GM18861 (cell line): ENCODE results near the gene DNAAF5.

Source experiments
- ATAC-seq: cut with Tn5 transposase; IDR thresholded peaks from one replicate; pipeline ENCODE4 v1.9.1; 2021; ENCODE audit not compliant: unreplicated experiment

DNAAF5 gene

GRCh38 chr7:706721-707120 is 19.8 kb upstream of the DNAAF5 start:
- no peak for ATAC-seq

GRCh38 chr7:707296-708000 is 19.1 kb upstream of the DNAAF5 start:
- no peak for ATAC-seq

- ATAC-seq, result no peak
These were observed 16.3 kb upstream of the DNAAF5 start for GRCh38 chr7:710161-710560.

- ATAC-seq, result no peak
These were observed 15.2 kb upstream of the DNAAF5 start for GRCh38 chr7:711093-711921.

DNA sequence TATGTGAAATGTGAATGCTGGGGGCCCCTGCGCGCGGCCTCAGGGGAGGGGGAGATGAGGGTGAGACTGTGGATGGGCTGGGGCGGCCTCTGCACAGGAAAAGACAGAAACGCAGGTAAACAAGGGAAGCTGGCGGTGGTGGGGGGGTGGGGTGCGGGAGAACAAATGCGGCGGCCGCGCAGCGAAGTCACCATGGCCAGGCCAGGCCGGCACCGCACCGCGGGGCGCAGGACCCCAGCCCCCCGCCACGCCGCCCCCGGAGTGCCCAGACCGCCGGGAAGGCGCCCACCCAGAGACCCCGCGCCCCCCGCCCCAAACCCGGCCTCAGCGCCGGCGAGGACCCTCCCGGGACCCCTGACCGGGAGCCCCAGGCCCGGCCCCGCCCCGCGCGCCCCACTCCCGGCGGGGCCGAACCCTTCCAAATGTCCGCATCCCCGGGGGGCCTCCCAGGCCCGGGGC is 14.5 kb upstream of the DNAAF5 start:
- ATAC-seq, result no peak

GRCh38 chr7:712381-713138 is 13.9 kb upstream of the DNAAF5 start:
- ATAC-seq, result no peak

GRCh38 chr7:713139-713457 is 13.4 kb upstream of the DNAAF5 start:
- no peak for ATAC-seq

- ATAC-seq, result no peak
These were observed 12.8 kb upstream of the DNAAF5 start for GRCh38 chr7:713488-714230.

- ATAC-seq, result no peak
These were observed 12.2 kb upstream of the DNAAF5 start for GRCh38 chr7:714251-714671.

DNA sequence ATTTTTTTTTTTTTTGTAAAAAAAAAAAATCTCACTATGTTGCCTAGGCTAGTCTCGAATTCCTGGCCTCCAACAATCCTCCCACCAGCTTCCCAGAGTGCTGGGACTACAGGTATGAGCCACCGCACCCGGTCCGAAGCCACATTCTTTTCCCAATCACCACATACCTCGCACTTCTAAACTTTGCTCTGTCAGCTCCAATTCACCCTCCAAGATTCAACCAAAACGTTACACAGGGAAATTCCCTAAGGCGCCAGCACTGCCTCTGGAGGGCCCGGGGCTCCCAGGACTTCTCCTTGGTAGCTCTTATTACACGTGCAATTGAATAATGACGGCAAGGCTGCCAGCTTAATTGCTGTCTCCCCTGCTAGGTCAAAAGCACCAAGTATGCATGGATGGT is 10.3 kb upstream of the DNAAF5 start:
- no peak for ATAC-seq

DNA sequence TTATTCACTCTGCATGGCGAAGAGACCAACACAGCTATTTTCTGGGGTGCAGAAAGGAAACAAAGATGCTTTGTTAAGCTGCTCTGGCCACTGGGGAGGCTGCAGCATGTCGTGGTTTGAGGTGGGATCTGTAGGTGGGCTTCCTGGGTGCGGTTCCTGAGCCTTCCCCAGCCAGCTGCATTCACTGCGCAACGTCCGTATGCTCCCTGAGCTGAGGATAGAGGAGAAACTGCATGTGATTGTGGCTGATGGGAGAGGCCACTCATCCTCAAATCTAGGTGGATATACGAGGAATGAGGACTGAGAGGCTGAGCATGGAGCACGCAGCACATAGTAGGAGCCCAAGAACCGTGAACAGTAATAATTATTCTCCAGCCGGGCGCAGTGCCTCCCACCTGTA is 9.9 kb upstream of the DNAAF5 start:
- no peak for ATAC-seq

GRCh38 chr7:721619-722248 is 4.8 kb upstream of the DNAAF5 start:
- no peak for ATAC-seq

DNA sequence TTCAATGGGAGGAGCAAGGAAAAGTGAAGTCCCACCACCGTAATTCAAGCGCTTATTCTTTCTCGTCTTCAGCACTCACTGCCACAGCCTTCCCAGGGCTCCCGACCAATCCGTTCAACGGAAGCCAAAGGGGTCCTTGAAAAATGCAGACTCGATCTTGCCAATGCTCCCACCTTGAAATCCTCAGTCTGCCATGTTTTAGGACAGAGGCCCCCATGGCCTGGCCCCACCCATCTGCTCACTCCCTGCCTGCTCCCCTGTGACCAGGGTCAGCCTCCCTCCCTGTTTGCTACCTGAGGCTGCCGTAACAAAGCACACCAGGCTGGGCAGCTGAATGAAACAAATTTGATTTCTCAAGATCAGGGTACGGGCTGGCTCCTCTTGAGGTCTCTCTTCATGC is 3.0 kb upstream of the DNAAF5 start:
- ATAC-seq, result no peak

DNA sequence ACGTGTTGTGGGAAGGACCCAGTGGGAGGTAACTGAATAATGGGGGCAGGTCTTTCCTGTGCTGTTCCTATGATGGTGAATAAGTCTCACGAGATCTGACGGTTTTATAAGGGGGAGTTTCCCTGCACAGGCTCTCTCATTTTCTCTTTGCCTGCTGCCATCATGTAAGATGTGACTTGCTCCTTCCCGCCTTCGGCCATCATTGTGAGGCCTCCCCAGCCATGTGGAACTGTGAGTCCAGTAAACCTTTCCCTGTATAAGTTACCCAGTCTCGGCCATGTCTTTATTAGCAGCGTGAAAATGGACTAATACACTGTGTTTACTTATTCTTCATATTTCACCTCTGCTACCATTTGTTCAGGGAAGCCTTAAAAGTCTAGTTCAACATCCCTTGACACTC is 2.2 kb upstream of the DNAAF5 start:
- ATAC-seq, result no peak

DNA sequence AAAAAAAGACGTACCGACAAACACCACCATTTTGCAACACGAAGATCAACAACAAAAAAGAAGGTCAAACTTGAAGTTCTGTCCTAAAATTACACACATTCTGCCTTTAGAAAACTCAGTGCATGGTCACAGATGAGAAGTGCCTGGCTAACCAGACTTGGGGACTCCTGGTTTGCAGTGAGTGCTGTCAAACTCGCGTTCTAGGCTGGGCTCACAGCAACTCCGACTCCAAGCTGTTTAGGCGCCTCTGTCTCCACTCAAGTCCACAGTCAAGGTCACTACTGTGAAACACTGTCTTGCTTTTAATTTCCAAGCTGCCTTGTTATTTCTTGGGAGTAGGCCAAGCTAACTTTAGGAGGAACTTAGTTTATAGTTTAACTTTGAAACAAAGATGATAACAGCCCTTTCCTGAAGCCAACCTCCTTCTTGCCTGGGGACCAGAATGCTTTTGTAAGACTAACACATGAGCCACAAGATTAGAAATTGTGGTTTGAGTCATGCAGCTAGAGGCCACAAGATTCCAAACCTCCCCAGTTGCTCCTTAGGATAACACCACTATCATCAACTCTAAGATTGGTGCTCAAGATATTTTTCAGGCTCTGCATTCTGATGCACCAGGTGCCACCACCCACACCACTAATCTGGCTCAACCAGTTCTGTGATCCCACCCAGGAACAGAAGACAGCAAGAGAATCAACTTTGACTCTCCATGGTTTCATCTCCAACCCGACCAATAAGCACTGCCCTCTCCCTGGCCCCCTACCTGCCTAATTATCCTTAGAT is 1.1 kb upstream of the DNAAF5 start:
- no peak for ATAC-seq

DNA sequence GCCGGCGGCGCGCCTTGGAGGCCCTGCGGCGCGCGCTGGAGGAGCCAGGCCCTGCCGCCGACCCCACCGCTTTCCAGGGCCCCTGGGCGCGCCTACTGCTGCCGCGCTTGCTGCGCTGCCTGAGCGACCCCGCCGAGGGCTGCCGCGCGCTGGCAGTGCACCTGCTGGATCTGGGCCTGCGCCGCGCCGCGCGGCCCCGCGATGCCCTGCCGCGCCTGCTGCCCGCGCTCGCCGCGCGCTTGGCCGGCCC is 280 bp downstream of the DNAAF5 start:
- ATAC-seq, result no peak

DNA sequence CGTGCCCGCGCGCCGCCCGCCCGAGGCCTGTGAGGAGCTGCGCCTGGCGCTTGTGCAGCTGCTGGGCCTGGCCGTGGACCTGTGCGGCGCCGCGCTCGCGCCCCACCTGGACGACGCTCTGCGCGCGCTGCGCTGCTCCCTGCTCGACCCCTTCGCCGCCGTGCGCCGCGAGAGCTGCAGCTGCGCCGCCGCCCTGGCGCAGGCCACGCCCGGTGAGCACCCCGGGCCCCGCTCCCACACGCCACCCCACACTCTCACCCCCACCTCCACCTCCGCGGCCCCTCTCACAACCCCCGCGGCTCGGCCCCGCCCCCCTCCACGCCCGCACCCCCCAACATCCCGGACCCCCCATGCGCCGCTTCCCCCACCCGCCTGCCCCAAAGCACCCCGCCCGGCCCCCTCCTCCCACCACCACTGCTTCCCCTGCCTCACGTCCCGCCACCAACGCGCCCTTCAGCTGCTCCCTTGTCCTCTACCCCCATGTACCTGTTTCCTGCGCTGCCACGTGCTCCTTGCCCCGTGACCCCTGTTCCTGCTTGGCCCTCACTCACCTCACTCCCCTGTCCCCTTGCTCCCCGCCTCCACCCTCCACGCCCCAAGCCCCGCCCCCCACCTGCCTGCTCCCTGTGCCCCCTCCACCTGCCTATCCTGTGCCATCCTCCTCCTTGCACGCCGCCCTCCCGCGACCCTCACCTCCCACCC is 756 bp downstream of the DNAAF5 start, which contains the start of gene PRKAR1B:
TSS of gene PRKAR1B (minus strand) at position 178 of the 702 bp plus-strand sequence. CDS start 15,776 bp downstream, outside the sequence.
- peak; percentile 32 for ATAC-seq

- ATAC-seq, result no peak
These were observed 1.4 kb downstream of the DNAAF5 start for GRCh38 chr7:727806-728460.

- no peak for ATAC-seq
These were observed 2.1 kb downstream of the DNAAF5 start for GRCh38 chr7:728602-729001.
